ENCODE results near the gene GIT1. TPM values are rescaled to one million over a fixed set of nuclear protein-coding genes. Genes with fewer than 3 reads are reported as not detected.

GIT1 gene, protein sequence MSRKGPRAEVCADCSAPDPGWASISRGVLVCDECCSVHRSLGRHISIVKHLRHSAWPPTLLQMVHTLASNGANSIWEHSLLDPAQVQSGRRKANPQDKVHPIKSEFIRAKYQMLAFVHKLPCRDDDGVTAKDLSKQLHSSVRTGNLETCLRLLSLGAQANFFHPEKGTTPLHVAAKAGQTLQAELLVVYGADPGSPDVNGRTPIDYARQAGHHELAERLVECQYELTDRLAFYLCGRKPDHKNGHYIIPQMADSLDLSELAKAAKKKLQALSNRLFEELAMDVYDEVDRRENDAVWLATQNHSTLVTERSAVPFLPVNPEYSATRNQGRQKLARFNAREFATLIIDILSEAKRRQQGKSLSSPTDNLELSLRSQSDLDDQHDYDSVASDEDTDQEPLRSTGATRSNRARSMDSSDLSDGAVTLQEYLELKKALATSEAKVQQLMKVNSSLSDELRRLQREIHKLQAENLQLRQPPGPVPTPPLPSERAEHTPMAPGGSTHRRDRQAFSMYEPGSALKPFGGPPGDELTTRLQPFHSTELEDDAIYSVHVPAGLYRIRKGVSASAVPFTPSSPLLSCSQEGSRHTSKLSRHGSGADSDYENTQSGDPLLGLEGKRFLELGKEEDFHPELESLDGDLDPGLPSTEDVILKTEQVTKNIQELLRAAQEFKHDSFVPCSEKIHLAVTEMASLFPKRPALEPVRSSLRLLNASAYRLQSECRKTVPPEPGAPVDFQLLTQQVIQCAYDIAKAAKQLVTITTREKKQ
- polyA plus RNA-seq (ENCODE audit: insufficient read length in 4 of 4) = 10 to 100 TPM; 36.9 to 54.5 (median 41.7) TPM

DNA sequence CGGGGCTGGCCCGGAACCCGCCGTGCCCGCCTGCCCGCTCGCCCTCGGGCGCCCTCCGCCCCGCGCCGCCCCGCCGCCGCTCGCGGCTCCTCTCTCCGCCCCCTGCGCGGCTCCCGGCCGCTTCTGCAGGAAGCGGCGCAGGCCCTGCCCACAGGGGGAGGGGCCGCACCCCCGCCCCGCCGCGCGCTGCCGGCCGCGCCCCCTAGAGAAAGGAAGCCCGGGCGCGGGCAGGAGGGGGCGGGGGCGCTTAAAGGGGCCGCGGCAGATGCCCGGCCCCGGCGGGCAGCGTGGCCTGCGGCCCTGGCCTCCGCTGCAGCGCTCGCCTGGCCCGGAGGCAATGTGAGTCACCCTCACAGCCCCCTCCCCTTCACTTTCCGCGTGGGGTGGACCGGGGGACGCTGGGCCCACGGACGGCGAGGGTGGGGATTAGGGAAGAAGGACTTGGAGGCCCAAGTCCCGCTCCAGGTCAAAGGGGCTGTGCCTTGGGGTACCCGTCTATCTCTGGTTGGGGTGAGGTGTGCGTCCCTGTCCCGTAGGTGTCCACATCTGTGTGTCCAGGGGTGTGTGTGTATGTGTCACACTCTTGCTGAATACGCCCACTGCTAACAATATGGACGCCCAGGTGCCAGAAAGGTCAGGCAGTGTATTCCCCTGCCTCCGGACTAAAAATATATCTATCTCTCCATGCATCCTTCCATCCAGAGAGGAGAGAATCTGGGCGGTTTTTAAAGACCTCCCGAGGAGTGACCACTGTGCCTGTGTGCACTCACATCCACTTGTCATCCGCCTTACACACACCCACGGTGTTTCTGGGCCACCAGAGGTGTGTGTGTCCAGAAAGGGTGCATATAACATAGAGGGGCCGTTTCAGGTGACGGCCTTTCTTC, at the start of gene GIT1:
TSS of gene GIT1 (minus strand) at position 125 of the 887 bp plus-strand sequence. CDS start 270 bp downstream, outside the sequence.
- peak in 3 of 4 donors; percentile 75 to 79 (median 77) for DNase-seq (ENCODE audit: low read depth in 4 of 4, low spot score in 3 of 4)

DNA sequence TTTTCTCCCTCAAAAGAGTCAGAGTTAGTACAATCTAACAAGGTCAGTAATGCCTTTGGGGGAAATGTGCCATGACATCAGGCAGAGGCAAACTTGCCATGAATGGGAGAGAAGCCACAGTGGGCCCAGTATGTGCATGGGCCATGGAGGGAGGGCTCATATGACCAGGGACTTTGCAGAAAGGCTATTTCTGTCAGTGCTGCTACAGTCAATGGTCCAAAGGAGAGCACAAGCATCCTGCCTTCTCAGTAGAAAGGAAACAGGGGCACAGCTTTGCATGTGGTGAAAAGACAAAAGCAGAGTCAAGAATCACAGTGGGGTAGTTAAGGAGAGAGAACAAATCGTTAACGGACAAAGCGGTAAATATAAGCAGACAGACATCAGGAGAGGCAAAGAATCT, 44.4 kb upstream of the GIT1 start:
- no peak for DNase-seq (ENCODE audit: low read depth in 4 of 4, low spot score in 3 of 4)

DNA sequence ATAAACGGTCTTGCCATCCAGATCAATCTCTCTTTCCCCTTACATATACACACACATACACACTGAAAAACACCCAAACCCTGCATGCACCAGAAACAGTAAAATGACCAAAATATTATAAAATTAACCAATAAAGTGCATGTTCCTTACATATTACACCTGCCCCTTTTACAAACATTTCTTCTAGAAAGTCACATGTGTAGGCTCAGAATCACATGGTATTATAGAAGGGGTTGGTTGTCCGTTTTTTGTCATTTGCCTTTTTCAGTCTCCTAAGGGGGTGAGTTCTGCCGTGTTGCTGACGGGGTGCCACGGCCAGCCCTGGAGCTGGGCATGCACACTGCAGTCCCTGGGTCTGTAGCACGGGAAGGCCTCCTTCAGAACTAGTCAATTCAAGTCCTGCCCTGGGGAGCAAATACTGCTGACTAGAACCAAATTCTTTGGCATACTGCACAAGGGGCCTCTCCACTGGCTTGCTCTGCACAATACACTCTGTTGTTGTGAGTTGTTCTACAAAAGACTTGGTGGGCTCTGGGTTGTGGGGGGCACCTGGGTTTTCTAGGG, 41.3 kb upstream of the GIT1 start:
- DNase-seq (ENCODE audit: low read depth in 4 of 4, low spot score in 3 of 4) = no peak

DNA sequence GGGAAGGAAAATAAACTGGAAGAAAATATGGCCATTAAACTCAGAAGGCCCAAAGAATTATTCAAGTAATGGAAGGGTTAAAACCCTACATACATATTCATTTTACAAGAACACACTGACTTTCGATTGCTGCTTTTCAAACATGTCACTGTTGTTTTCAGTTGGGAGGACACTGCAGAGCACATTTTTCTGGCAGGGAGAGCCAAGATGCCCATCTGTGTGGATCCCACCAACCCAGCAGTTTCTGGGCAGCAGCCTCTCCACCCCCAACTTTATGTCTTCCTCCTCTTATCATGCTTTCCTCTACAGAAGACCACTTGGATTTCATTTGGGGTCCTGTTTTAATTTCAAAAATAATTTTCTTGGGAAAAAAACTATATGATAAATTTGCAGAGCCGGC, 40.4 kb upstream of the GIT1 start:
- no peak for DNase-seq (ENCODE audit: low read depth in 4 of 4, low spot score in 3 of 4)

DNA sequence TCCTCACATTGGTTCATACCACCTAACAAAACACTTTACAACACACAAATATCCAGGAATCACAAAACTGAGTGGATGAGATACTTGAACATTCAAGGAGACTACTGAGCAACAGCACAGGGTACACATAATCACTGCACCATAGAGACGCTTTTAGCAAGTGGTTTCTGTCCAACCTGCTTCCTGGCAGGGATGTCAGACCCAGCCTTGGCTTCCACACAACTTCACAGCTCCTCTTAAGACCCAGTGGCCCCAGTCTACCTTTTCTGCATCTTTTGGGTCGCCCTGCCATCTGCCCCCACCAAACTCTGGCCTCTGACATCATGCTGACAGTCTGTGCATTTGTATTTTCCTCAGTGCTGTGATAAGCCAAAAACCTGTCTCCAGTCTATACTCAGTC, 39.2 kb upstream of the GIT1 start:
- no peak for DNase-seq (ENCODE audit: low read depth in 4 of 4, low spot score in 3 of 4)

DNA sequence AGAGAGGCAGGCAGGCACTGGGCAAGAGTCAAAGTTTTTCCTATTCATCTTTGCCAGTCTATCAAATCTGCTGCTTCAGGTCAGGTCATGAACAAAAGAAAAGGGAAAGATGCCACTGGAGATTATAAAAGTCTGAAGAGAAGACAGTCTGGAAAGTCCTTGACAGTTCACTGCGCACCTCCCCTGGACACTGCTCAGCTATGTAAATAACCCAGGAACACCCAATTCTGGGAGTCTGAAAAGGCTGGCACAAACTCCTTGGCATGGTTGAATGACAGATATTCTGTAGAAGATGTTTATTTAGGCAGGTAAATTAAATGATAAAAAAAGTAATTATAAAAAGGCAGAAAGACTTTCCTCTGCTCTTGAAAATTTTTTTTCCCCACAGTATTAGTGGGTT, 38.5 kb upstream of the GIT1 start:
- no peak for DNase-seq (ENCODE audit: low read depth in 4 of 4, low spot score in 3 of 4)

DNA sequence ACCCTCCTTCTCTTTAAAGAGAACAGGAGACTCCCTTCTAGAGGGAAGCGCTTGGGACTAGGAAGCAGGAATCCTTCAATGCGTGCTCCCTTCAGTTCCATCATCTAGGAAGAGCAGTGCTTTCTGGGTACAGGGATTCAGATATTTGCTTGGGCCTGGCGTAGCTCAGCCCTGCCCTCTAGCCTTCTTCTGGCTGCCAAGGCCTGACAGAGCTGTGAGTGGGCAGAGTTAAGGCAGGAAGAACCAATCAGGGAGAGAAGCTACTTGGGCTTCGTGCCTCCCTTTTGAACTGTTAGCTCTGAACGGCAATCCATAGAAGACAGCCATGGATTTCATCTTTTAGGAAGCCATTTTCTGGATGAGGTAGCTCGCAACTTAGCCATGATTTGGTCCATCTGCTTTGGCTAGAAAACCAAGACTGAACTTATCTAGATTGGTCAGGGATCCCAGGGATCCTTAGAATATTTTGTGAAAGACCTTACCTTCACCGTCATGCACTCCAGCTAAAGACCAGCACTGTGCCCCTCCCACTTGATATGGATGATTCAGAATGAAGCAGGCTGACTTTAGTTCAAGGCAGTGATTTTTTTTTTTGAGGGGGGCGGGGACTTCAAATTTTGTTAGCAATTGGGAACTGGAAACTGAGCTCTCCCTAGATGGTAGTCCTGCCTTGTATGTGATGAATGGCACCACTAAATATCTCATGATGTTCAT, 35.7 kb upstream of the GIT1 start:
- no peak for DNase-seq (ENCODE audit: low read depth in 4 of 4, low spot score in 3 of 4)

DNA sequence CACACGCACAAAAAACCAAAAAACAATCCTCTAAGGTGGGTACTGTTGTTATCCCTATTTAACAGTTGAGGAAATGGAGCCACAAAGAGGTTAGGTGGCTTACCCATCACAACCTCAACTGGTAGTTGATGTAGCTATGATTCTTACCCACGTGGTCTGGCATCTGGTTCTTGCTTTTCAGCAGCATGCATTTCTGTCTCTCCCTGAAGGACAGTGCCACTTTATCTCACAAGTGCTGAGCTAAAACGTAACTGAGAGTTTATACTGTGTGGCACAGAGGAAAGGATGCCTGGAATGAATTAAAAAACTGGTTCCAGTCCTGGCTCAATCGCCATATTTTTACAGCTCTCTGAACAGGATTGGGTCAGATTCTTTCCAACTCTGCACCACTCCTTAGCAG, 35.1 kb upstream of the GIT1 start:
- no peak for DNase-seq (ENCODE audit: low read depth in 4 of 4, low spot score in 3 of 4)

DNA sequence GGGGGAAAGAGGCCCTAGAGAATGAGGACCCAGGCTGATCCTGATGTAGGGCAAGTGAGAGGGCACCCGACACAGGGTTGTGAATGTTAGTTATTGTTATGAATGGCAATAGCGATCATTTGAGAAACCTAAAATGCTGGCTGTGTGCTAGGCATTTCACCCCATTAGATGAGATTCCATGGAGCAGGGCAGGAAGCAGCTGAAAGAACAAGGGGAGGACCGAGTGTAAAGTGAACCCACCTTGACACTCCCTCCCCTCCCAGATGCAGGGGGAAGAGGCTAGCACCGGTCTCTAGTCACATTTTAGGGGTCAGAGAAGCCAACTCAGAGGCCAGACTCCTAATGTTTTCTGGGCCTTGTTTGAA, 33.8 kb upstream of the GIT1 start:
- no peak for DNase-seq (ENCODE audit: low read depth in 4 of 4, low spot score in 3 of 4)

DNA sequence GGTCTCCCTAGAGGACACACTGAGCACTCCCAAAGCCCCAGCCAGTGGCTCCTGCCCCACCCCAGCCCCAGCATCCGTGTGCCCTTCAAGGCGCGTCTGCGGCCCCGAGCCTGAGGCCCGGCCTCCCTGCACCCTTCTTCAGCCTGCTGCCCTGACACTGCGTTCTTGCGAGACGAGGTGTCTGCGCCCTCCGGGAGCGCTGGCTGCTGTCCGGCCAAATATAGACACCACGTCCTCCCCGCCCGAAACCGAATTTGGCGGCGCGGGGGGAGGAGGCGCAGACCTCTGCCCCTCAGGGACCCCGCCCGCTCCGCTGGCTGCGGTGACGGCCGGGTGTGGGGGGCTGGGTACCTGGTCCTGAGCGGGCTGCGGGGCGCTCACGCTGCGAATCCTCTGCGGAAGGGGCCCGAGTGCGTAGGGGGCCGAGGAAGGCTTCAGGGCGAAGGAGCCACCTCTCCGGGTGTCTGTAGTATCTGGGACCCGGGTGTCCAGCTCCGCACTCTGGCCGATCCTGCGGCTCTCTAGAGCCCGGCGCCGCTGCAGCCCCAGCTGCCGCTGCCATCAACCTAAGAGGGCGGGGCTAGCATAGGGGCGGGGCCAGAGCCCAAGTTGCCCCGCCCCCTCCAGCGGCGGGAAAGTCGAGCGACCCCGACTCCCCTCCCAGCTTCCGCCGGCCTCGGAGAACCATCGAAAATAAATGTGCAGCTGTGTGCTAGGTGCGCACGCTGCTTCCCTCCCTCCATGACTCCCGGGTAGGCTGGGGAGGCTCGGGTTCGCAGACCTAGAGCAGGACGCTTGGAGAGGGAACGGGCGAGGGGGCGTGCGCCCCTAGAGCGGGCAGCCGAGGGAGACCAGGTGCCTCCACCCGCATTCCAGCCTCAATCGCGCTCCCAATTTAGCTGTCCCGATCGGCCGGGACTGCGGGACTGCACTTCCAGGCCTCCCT, 33.2 kb upstream of the GIT1 start, which contains the start of gene CORO6:
TSS of gene CORO6 (minus strand) at position 576 of the 946 bp plus-strand sequence. CDS start 1,491 bp downstream, outside the sequence.
- no peak for DNase-seq (ENCODE audit: low read depth in 4 of 4, low spot score in 3 of 4)

DNA sequence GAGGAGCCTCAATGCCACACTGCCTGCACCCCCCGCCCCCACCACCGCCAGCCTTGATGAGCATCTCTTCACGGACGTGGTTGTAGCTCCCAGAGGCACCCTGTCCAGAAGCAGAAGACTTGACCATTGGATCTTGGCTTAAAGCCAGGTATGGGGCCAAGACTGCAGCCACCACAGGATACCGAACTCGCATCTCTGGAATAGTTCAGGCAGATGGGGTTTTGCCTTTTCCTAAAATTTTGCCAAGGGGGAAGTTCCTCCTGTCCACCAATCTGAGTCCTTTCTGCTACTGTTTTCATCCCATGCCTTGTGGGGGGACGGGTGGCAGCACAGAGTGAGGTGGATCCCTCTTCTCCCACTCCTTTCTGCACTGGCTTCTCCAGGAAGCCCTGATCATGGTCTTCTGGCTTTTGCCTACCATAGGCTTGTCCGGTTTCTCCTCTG, 32.3 kb upstream of the GIT1 start:
- DNase-seq (ENCODE audit: low read depth in 4 of 4, low spot score in 3 of 4) = no peak

DNA sequence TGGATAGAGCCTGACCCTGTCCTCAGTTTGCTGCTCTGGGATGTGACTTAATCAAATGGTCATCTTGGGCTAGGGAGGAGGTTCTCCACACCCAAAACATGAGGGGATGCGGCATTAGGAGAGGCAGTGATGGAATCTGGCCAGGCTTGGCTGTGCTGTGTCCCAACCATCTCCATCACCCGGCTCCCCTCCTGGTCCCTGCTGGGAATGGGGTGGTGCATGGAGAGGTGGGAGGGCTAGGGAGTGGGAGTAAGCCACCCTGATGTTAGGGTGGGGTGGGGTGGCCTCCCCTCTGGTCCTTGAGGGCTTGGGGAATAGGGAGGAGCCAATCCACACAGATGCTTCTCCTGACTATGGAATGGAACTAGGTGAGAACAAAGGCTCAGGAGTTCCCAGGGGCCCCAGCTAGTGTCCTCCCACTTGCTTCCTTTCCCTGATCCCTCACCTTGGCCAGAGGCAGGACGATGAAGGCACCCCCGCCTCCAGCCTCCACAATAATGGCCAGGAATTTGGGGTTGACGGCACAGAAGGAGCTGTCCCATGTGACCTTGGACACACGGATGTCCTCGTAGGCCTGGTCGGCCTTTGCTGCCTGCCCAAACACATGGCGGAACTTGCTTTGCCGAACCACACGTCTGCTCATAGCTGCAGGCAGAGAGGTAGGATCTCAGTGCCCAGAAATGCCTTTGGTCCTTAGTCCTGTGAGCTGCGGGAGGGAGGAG, 31.5 kb upstream of the GIT1 start:
- no peak for DNase-seq (ENCODE audit: low read depth in 4 of 4, low spot score in 3 of 4)

DNA sequence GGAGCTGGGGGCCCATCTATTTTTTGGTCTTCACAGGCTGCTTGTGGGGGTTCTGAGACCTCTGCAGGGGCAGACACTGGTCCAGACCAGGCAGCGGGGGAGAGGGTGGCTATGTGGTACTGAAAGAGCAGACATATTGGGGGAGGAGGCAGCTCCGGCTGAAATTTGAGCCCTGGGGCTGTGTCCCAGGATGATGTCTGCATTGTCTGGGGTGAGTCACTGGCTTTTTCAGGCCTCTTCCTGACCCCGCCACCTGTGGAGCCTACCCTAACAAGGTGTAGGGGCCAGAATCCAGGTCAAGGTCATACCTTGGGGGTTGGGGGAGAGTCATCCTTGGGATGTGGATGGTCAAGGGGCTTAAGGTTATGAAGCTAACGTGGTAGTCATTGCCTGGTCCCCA, 30.8 kb upstream of the GIT1 start:
- DNase-seq (ENCODE audit: low read depth in 4 of 4, low spot score in 3 of 4) = no peak

DNA sequence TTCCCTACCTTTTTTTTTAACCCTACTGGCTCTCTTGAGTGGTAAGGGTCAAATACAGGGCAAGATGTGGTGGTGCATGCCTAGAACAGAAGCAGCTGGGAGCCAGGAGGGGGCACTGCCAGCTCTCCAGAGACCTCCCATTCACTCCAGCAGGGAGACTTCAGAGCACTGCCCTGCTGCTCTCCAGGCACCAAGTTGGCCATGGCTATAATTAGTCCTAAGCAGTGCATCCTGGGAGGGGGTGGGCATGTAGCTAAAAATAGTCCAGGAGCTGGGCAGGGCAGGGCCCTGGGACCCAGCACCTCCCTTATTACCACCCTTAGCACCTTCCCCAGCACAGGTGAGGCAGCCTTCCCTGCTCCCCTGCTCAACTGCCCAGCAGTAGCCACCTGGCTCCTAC, 29.8 kb upstream of the GIT1 start:
- DNase-seq (ENCODE audit: low read depth in 4 of 4, low spot score in 3 of 4) = no peak

DNA sequence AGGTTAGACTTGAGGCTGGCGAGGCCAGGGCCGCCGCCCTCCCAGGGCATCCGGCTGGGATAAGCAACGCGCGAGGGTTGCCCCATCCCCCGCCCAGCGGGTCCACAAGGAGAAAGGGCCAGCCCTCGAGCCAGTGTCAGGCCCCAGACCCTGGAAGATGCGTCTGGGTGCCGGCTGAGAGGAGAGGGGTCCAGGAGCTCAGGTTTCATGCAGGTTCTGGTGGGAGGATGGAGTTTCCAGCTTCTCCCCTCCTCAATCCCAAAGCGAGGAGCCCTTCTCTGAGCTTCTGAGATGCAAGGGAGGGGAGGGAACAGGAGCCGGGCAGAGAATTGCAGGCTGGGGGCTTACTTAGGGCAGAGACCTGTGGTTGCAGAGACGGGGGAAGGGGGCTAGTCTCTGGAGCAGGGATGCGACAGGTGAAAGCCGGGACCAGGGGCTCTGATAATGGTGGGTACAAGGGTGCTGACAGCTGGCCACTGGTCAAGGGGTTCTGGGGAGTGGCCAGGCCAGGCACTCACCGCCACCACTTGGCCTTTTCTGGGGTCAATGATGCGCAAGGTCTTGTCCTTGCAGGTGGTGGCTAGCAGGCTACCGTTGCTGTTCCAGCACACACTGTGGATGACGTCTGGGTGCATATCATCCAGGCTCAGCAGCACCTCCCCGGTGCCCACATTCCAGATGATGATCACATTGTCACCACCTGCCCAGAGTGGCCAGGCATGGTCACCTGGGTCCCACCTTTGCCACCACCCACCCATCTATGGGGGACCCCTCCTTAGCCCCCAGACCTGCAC, 29.0 kb upstream of the GIT1 start:
- DNase-seq (ENCODE audit: low read depth in 4 of 4, low spot score in 3 of 4) = no peak

DNA sequence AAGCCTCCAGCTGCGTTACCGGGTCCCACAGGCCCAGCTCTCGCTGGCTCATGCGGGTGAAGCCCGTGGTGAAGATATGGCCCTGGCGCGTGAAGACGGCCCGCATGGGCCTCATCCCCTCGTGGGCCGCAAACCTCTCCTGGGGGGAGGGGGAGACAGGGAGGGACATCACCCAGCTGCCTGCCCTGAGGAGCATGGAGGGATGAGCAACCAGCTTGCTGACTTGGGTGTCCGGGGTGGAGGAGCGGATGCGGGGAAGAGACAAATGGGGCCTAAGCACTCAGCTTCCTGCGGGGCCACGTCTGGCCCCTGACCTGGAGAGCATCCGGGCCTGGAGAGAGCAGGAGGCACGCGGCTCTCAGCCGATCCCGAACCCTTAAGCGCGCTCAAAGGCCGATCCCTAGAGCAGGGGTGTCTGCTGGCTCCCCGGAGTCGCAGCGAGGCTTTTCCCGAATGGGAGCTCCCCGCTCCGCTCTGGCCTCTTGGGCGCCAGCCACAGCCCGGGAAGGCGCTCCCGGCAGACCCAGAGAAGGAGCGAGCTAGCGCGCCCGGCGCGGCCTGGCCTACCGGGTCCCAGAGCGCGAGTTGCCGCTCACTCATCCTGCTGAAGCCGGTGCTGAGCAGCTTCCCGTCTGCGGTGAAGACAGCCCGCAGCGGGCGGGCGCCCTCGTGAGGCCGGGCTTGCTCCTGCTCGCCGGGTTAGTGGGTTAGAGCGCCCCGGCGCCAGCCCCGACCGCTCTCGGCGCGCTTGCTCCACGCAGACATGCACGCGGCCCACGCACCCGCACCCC, 28.2 kb upstream of the GIT1 start:
- DNase-seq (ENCODE audit: low read depth in 4 of 4, low spot score in 3 of 4) = no peak

DNA sequence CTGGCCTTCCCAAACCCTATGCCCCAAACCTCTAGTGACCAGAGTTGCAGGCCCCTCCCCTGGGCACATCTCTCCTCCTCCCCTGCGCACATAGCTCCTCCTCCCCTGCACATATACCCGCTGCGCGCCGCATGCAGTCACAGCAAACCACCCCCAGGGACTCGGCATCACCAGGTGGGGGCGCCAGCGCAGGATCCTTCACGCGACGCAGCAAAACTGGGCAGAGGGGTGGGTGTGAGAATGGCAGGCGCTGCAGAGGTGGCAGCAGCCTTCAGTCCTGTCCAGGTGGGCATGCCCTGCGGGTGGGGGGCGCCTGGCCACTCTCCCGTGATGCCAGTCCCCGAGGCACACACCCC, 27.7 kb upstream of the GIT1 start:
- no peak for DNase-seq (ENCODE audit: low read depth in 4 of 4, low spot score in 3 of 4)

Measured in left renal pelvis (tissue), 4 donors.